NCI-H748 (cell line): ENCODE data around the gene ZNF763.
"Not testable (repeated sequence)": the region's sequence is repeated elsewhere in the genome, so short reads cannot be mapped to it uniquely, and the experiment has no call there.

Experiments
- DNase-seq: peaks from one replicate; lab custom pipeline; 2025; ENCODE audit not compliant: unreplicated experiment; lab: John Stamatoyannopoulos, UW

The ZNF763 gene

GRCh38 chr19:11964858-11965645 is at the start of gene ZNF763:
ZNF763 (plus strand) TSS chr19:11965040; CDS start chr19:11965209, 169 bp downstream.
- peak; percentile 81 for DNase-seq

DNA sequence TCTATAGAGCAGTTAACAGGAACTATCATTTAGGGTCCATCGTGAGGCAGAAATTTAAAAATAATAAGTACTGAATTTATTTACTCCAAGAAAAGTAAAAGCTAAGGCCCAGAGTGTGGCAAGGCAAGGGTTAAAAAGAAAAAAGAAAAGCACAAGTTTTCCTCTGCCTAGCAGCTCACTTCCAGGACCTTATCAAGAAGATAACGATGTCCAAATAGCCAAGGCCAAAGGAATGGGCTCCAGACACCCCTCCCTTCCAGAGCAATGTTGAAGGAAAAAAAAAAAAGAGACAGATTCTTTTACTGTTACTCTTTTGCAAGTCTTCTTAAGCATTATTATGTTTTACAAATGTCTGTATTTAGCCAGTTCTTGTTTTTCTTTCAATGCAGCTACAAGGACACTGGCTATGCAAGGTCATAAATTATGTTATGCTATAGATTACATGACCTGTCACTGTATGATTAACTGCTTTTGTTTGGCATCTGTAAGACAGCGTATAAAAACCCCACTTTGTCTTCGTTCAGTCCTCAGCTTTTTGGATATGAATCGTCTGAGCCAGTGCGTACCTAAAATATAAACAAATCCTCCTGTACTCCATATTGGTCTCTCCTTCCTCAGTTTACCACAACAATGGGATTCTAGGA is 42.9 kb upstream of the ZNF763 start:
- no peak for DNase-seq

DNA sequence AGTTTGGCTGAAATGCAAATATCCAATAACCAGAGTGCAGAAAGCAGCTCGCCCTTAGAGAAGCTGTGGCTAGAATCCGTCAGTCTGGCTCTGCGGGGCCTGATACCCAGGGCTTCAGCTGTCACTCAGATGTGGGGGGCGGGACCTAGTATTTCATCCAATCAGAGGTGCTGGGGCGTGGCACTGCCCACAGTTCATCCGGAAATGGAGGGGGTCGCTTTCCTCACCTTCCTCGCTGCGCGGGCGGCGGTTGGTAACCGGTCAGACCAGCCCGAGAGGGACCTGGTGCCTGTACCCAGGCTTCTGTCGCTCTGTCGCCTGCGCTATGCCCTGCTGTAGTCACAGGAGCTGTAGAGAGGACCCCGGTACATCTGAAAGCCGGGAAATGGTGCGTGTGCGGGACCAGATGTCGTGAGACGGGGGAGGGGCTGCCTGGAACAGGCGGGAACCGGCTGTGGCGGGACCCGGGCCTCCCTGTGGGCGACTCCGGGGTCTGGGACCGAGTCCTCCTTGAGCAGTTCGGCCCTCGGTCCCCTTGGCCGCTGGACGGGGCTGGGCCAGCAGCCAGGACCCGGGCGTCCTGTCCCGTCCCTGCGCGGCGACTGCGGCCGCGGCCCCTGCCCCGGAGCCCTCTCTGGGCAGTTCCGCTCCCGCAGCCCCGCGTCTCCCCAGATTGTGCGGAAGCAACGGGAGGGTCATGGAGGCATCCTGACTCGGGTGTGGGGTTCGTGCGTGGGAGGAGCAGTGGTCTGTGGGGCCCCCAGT is 39.8 kb upstream of the ZNF763 start, which contains the start of gene ZNF700:
ZNF700 (plus strand) TSS at position 222 of the 765 bp plus-strand sequence; CDS start at position 326, 104 bp downstream.
- DNase-seq: peak; percentile 91

DNA sequence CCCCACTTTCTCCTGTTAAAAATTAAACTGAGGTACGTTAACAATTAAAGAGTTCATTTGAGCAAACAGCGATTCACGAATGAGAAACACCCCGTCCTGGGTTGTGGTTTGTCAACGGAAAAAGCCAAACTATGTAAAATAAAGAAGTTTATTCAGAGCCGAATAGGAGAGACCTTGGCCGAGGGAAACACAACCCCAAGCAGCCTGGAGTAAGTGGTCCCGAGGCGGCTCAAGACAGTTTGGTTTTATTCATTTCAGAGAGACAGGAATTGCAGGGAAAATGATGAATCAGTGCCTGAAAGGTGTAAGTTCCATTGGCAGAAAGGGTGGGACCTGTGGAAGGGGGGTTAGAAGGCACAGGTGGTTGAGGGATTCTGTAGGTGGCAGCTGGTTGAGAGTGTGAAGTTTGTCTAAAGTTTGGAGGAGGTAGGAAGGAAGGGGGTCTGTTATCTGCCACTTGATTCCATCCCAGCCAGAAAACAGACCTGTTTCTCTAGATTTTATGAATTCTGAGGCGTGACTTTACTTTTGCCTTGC is 39.1 kb upstream of the ZNF763 start:
- DNase-seq: not testable (repeated sequence)

GRCh38 chr19:11927227-11927626 is 37.6 kb upstream of the ZNF763 start:
- DNase-seq: no peak

DNA sequence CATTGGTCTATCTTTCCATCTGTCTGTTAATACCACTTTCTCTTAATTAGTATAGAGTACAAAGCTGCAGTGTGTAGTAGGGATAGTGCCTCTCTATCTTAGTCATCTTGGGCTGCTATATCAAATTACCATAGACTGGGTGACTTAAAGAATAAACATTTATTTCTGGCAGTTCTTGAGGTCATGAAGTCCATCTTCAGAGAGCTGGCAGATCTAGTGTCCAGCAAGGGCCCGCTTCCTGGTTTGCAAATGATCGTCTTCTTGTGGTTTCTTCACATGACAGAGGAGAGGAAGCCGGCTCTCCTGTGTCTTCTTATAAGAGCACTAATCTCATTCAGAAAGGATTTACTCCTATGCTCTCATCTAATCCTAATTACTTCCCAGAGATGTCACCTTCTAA is 33.8 kb upstream of the ZNF763 start:
- no peak for DNase-seq

DNA sequence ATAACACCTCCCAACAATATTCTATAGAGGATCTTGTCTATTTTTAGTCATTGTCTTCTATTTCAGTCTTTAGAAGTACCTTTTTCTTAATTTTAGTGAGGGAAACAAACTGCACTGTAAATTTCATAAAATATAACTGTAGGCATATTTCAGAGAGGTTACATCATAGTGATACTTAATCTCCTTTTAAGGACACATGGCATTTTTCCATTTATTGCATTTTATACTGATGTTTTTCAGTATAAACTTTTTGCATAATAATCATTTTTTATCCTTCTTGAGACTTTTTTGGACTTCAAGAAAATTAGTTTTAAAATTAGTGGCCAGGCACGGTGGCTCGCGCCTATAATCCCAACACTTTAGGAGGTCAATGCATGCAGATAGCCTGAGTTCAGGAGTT is 33.3 kb upstream of the ZNF763 start:
- DNase-seq: no peak

GRCh38 chr19:11935829-11936228 is 29.0 kb upstream of the ZNF763 start:
- not testable (repeated sequence) for DNase-seq

DNA sequence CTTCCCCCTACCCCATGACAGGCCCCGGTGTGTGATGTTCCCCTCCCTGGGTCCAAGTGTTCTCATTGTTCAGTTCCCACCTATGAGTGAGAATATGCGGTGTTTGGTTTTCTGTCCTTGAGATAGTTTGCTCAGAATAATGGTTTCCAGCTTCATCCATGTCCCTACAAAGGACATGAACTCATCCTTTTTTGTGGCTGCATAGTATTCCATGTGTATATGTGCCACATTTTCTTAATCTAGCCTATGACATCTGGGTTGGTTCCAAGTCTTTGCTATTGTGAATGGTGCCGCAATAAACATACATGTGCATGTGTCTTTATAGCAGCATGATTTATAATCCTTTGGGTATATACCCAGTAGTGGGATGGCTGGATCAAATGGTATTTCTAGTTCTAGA is 26.5 kb upstream of the ZNF763 start:
- DNase-seq: not testable (repeated sequence)

GRCh38 chr19:11941361-11941887 is 23.4 kb upstream of the ZNF763 start:
- not testable (repeated sequence) for DNase-seq

DNA sequence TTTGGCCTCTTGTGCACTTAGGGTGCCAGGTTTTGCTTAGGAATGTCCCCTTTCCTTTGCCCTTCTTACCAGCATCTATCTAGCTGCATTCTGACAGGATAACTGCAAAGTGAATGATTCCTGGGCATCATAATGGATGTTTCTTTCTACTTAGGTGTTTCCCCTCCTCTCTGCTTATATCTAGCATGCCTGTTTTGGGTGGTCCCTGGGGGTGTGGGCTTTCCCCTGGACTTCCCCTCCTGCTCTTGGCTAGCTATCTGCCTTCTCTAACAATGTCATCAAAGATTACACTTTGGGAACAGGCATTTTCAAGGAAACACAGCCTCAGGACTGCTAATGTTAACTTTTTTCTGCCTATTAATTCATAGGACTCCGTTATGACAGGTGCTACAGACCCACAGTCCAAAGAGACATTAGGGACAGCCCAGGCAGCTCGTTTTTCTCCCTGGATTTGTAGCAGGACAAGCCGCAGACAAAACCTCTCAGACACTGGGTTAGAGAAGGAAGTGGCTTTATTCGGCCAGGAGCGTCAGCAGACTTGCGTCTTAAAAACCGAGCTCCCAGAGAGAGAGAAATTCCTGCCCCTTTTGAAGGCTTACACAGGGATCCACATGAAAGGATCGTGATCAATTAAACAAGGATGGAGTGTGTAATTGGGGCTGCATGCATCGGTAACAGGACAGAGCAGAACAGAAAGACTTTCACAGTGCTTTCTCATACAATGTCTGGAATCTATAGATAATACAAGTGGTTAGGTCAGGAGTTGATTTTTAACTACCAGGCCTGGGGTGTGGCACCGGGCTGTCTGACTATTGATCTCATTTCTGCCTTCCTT is 22.6 kb upstream of the ZNF763 start:
- no peak for DNase-seq

DNA sequence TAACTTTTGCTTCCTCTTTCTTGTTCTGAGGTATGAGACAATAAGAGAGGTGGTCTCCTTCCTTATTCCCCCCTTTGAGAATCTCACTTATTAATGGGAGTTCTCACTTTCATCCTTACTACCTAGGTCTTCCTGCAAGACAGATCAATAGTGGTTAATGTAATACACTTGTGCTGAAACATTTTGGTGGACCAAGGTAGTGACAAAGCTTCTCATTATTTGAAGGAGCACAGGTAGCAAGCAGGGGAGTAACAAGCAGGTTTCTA is 22.1 kb upstream of the ZNF763 start:
- DNase-seq: no peak

DNA sequence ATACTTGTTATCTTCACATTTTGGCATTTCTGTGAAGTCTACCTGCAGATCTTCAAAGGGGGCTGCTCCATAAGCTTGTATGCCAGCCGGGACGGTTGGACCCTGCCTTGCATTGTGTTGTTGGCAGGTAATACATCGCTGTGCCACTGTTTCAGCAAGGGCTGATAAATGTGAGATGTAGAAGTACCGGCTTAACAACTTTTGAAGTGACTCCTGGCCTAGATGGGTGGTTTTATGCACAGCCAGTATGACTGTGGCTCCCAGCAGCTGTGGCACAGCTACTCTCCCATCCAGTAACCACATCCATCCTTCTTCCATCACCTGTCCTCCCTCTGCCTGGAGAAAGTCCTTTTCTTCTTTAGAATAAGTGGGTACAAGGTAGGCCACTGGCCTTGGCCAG is 20.2 kb upstream of the ZNF763 start:
- no peak for DNase-seq

DNA sequence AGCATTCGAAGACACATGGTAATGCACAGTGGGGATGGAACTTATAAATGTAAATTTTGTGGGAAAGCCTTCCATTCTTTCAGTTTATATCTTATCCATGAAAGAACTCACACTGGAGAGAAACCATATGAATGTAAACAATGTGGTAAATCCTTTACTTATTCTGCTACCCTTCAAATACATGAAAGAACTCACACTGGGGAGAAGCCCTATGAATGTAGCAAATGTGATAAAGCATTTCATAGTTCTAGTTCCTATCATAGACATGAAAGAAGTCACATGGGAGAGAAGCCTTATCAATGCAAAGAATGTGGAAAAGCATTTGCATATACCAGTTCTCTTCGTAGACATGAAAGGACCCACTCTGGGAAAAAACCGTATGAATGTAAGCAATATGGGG is 16.2 kb upstream of the ZNF763 start:
- no peak for DNase-seq

DNA sequence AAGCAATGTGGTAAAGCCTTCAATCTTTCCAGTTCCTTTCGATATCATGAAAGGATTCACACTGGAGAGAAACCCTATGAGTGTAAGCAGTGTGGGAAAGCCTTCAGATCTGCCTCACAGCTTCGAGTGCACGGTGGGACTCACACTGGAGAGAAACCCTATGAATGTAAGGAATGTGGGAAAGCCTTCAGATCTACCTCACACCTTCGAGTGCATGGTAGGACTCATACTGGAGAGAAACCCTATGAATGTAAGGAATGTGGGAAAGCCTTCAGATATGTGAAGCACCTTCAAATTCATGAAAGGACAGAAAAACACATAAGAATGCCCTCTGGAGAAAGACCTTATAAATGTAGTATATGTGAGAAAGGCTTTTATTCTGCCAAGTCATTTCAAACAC is 15.6 kb upstream of the ZNF763 start:
- no peak for DNase-seq

GRCh38 chr19:11949614-11950080 is 15.2 kb upstream of the ZNF763 start:
- not testable (repeated sequence) for DNase-seq

GRCh38 chr19:11950312-11950711 is 14.5 kb upstream of the ZNF763 start:
- DNase-seq: no peak

DNA sequence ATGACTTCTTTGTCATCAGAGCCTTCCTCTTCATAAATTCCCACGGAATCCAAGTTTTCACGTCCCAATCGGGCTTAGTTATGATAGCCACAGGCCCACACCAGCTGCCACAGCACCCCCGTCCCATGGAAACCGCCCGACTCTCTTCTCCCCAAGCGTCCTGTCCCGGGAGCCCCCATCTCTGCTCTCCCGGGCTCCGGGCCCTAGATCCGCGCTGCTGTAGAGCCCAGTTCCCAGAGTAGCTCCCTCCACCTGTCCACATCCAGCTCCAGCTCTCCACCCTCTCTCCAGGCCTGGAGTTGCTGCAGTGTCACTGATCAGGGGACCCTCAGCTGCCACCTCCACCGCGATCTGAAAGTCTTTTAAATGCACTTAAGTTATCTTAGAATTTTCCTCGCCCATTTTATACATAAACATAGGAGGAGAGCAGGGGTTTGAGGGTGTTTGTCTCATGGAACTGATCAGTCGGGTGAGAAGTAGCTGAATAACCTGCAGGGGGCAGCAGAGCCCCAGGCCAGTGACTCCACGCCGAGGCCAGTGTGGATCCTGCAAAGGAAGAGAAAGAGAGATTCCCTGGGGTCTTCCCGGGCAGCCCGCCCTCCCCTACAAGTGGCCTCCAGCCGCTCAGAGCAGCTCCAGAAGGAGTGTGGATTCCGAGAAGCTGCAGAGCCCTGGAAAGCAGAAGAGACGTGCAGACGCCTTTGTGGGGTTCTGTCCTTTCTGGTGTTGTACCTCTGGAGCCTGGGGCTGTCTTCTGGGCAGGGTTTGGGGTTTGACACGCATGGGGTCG is 1.1 kb upstream of the ZNF763 start:
- DNase-seq: peak; percentile 68

DNA sequence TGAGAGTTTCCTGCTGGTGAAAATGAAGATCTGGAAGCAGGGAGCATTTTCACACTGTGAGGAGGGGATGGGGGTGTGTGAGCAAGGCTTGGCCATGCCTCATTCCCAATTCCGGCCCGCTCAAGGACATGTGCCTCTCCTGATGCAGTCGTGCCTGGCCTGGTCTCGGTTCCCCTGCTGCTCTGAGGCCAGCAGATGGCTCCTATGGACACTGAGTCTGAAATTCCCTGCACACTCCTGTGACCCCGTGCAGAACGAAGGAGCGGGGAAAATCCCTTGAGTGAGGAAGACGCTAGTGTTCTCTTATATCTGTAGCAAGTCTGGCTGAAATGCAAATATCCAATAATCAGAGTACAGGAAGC is 363 bp upstream of the ZNF763 start:
- no peak for DNase-seq

DNA sequence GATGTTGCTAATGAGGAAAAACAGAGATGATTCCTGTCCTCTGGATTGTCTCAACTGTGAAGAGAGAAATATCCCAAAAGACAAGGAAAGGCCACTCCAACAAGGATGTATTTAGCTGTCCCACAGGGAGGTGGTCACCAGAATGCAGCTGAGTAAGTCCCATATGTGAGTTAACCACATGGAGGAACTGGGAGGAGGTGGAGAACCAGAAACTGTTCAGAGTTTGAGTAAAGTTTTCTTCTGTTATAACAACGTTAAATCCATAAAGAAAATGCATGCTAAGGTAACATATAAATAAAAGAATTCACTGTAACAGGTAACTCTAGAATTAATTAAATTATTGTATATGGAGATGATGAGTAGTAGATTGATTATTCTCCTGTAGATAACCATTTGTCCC is 5.3 kb downstream of the ZNF763 start:
- DNase-seq: no peak
